ENCODE measurements around the gene TMED3.
"Not testable (repeated sequence)": the region's sequence is repeated elsewhere in the genome, so short reads cannot be mapped to it uniquely, and the experiment has no call there.

Gene TMED3

DNA sequence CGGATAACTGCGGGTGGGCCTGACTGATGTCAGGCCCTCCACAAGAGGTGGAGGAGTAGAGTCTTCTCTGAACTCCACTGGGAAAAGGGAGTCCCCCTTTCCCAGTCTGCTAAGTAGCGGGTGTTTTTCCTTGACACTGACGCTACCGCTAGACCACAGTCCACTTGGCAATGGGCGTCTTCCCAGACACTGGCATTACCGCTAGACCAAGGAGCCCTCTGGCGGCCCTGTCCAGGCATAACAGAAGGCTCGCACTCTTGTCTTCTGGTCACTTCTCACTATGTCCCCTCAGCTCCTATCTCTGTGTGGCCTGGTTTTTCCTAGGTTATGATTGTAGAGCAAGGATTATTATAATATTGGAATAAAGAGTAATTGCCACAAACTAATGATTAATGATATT lies 9.1 kb downstream of the TMED3 start:
- not testable (repeated sequence) for DNase-seq

DNA sequence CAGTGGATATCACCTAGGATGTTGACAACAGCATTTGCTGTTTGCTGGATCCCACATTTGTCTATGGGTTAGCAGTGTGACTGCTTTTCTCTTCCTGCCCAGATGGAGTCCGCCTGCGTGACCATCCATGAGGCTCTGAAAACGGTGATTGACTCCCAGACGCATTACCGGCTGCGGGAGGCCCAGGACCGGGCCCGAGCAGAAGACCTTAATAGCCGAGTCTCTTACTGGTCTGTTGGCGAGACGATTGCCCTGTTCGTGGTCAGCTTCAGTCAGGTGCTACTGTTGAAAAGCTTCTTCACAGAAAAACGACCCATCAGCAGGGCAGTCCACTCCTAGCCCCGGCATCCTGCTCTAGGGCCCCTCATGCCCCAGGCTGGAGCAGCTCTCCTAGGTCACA lies 11.0 kb downstream of the TMED3 start:
- DNase-seq: no peak

DNA sequence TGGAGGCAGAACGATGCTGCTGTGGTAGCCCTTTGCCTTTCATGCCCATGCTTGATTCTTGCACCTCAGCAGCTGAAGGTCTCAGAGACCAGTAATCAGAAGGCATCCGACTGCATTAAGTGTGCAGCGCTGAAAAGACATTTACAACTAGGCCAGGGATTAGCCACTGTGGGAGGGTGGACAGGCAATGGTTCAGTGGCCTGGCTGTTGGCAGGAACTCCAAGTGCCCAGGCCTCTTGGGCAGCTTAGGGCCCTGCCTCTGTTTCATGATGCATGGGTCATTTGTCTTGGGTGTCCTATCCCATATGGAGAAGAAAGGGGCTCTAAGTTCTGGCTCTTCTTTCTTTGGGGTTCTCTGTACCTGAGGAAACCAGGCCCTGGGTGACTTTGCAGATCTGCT lies 11.4 kb downstream of the TMED3 start:
- no peak for DNase-seq

DNA sequence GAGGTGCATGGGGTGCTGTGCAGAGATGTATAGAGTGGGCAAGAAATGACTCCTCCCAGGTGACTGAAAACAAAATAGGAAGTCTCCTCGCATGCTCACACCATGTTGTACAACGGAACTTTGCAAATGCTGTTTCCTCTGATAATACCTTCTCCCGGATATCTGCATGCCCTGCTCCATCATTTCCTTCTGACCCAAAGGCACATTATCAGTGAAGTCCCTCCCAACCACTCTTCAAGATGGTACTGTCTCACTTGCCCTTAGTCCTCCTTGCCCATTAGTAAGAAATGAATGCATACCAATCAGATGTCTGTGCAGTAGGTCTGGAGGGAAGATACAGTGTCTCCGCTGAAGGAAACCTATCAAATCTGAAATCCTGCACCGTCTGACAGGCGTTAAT lies 12.0 kb downstream of the TMED3 start:
- DNase-seq: no peak

DNA sequence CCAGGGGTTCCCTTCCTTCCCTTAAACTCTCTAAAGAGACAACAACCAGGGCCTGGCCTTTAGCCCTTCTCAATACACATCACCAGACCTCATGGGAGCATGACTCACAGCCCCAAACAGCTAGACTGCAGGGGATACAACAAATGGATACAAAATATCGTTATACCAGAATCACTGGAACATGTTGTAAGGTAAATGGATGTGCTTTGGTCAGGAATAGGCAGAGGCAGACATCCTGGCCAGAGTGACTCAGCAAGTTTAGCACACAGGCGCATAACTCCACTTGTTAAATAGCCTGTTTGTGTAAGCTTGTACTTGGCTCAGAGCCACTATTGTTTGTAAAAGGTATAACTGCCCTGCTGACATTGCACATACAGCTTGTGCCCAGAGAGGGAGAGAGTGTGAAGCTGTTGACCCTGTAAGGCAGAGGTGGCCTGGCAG lies 18.3 kb downstream of the TMED3 start:
- DNase-seq: no peak

DNA sequence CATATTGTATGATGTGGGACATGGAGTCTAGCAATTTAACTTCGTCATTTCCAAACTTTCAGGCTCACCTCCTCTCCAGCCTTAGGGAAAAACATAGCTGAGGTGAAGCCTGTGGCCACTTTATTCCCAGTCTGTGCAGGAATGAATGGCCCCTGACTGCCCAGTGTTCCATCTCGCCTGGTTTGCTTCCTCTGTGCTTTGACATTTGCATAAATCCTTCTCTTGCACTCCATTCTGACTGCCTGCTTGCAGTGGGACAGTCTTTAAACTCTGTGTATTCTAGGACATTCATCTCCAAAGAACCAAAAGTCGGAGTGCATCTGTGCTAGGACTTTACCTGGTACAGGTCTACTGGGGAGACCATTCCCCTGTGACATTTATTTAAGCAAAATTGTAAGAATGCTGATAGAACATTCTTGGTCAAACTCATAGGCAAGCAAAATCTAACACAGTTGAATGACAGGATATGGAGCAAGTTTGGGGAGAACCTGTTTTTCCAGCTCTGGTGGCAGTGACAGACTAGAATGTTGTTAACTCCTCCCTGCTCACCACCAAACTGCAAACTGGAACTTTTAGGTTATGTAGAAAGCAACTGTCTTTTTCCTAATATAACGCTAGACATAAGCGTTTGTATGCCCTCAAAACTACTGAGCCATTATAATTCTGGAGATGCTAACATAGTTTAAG lies 22.1 kb downstream of the TMED3 start:
- no peak for DNase-seq

DNA sequence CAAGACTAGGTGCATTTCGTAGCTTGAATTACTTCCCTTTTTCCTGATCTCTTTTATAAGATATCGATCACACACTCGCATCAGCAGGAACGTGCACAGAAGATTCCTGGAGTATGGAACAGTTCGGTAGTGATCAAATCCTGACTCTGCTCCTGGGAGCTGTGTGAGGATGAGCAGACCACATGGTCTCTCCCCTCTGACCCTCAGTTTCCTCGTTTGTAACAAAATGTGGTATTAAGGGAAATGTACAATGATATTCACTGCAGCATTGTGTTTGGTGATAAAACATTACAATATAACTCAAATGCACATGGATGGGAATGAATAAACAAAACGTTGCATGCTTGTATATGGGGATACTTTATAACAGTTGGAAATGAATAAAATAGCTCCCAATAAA lies 26.7 kb downstream of the TMED3 start:
- no peak for DNase-seq

DNA sequence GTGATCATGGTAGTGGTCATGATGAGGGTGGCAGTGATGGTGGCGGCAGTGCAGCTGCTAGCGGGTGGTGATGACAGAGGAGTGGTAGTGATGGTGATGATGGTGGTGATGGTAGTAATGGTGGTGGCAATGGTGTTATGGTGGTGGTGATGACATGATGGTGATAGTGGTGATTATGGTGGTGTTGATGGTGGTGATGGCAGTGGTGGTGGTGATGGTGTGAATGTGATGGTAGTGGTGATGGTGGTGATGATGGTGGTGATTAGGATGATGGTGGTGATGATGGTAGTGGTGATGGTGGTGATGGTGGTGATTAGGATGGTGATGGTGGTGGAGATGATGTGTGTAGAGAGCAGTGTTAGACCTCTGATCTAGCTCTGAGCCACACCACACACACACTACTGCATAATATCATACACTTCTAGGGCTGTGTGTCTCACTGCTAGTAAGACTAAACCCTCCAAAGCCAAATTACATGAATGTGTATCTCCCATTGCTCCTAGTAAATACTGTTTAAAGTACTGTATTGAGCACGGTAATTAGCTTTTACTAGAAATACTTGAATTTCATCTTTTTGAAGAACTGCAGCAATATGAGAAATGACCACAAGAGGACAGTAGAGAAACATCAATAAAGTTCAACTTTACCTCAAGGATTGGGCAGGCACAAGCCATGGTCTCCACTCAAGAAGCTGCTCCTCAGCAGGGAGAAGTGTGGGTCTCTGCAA lies 28.8 kb downstream of the TMED3 start:
- peak; percentile 11 for DNase-seq

DNA sequence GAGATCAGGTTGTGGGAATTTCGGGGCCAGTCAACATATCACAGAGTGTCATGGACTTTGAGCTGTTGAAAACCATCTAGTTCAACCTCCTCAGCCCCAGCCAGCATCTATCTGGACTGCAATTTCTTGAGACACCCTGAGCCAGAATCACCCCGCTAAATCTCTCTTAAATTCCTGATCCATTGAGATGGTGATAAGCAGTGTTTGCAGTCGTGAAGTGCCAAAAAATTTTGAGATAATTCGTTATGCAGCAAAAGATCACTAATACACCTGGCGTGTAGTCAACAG lies 29.3 kb downstream of the TMED3 start:
- DNase-seq: no peak

DNA sequence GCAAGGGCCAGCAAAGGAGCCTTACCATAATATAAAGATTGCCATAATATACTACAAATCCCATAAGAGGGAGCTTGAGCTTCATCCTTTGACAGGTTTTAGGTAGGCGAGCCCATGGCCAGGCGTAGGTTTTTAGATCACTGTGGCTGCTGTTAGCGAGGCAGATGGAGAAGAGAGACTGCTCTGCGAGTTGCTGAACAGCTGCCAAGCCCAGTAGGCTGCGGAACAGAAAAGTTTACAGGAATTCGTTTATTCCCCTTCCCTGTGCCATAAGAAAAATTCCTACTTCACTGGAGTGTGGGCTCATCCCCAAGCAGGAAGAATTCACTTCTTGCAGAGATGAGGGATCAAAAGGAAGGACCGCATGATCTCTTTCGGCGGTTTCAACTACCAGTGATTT lies 30.5 kb downstream of the TMED3 start:
- no peak for DNase-seq

DNA sequence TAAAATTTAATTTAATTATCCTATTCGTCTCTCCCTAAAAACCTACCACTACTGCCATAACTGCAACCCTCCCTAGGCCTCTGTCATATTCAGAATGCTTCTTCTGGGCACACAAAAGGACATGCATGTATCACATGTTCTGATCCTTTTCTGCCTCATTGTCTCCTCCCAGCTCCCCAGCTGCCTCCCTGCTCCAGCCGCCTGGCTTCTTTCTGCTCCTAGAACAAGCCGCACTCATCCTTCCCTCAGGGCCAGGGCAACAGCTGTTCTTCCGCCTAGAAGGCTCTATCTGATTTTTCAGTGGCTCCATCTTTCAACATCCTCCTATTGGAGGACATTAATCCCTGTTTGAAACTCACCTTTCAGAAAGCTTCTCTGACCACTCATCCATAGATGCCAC lies 38.6 kb downstream of the TMED3 start:
- DNase-seq: no peak

DNA sequence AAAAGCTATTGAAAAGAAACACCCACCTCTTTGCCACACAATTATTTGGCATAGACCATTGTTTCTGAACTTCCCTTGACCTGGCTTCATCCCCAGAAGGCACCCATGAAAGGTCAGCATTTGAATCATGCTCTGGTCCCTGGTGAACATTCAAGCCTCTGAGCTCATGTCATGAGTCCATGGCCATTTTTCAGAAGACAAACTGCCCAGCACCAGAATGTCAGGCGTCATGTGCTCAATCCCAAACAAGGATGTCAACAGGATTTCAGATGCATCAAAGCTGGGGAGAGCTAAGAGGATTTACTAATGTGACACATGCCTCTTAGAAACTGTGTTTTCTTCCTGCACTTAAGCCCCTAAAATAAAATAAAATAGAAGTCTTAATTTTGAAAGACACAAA lies 41.3 kb downstream of the TMED3 start:
- no peak for DNase-seq

DNA sequence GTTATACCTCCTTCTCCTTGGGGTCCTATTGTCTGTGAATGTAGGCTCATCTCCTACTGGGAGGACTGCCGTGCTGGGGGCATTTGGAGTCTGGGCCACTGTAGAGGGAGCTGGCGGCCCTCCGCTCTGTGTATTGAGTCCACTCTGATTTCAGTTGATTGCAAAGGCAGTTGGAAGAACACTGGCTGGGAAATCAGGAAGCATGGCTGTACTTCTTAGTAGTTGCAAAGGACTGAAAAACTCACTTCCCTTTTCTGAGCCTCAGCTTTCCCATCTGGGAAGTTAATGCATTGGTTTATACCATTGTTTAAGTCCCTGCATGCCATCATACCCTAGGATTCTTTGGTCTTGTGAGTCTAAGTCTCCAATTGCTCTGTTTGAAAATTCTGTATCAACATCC lies 46.7 kb downstream of the TMED3 start:
- DNase-seq: no peak

DNA sequence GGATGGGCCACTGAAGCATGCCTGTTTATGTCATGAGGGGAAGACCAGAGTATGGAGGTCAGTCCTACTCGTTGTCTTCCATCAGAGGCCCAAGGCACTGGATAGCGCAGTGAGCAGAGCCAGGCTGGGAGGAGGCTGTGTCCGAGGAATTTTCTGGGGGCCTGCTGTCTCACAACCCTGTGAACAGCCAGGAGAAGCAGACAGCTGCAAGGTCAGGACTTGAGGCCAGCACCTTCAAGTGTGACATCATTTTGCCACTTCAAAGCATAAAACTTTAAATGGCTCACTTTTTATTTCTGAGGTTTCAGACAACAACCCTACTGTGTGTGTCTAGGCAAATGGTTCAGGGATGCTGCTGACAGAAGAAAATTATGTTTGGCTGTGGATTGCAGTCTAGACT lies 47.2 kb downstream of the TMED3 start:
- no peak for DNase-seq

DNA sequence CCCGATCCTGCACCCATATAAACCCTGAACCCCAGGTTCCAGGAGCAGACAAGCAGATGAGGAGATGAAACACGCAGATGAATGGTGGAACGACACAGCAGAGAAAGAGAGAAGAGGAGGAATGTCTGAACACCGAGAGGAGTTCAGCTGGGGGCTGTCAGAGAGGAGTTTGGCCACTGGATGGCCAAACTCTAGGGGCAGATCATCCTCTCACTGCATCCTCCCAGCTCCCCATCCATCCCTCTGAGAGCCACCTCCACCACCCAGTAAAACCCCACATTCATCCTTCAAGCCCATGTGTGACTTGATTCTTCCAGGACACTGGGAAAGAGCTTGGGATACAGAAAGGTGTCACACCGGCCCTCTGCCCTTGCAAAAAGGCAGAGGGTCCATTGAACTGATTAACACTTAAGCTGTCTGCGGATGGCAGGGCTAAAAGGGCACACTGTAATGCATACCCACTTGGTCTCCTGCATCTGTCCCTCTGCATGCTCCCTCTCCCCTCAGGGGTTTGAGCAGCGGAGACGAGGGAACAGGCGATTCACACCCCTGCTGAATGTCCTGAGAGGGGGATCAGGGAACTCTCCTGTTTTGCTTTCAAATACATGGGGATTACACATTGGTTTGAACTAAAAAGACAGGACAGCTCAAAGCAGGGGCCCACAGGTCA lies 53.8 kb downstream of the TMED3 start:
- no peak for DNase-seq

DNA sequence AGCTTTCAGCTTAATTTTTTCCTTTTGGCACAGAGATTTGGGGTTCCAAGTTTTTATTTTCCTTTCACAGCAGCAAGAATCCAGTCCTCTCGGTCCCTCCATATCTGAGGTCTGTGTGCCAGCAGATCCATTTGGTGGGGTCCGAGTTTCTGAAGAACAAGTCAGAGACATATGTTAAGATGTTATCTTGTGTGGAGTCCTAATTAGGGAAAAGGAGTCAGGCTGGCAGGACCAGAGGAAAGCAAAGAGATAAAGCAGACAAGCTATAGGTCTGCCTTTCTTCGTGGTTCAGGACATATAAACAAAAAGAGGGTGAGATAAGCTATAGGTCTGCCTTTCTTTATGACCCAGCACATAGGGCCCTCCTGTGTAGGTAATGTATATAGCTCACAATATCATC lies 54.9 kb downstream of the TMED3 start:
- no peak for DNase-seq

DNA sequence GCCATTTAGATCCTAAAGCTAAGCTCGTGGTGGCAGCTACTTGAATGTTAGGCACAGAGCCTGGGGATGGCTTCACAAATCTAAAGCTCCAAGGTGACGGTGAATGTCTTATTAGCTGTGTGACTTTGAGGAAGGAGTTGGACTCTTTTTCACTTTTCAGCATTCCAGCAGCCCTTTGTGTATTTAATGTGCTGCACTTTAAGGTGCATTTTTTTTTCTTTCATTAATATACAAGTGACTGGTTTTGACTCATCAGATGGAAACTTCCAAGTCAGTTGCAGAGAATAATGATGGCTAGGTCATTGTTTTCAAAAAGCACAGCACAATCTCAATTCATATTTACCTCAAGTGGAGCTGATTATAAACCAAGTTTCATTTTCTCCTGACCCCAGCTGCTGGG lies 55.8 kb downstream of the TMED3 start:
- DNase-seq: no peak

DNA sequence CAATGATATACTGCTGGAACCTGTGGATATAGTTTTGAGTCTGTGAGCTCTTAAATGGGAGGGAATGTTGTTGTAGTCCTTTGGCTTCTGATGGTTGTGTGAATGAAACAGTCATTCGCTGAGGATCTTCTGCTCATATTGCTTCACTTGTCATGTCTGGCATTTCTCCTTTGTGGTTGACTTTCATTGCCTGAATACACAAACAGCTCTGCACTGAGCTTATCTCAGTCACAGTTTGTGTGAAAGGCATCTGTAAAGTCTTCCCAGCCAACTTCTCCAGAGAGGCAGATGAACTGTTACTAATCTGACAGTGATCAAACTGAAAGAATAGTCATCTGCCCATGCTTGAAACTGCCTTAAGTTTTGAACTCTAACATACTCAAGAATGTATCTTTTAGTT lies 59.8 kb downstream of the TMED3 start:
- no peak for DNase-seq

DNA sequence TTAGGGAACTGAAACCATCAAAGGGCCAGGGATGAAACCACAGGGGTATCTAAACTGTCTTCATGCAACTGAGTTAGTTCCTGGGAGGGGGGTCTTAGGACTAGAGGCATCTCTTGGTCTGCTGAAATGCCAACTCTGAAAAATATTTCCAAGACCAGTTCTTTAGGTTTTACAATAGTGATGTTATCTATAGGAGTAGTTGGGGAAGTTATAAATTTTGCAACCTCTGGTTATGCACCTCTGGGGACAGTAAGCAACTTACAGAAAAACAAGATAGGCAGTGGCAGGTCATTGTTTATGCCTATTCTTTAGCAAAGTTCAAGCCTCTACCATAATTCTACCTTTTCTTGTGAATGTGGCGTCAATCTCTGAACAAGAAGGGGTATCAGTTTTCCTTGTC lies 60.7 kb downstream of the TMED3 start:
- DNase-seq: no peak

DNA sequence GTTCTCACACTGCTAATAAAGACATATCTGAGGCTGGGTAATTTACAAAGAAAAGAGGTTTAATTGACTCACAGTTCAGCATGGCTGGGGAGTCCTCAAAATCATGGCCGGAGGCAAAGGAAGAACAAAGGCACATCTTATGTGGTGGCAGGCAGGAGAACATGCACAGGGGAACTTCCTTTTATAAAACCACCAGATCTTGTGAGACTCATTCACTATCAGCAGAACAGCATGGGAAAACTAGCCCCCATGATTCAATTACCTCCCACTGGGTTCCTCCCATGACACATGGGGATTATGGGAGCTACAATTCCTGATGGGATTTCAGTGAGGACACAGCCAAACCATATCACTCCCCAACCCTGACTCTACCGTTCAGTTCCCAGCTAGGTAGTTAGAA lies 61.5 kb downstream of the TMED3 start:
- DNase-seq: no peak
